GM03348 (cell line): ENCODE measurements around the gene CCDC50.

Source experiments
- DNase-seq: peaks from one replicate; pipeline ENCODE4 v3.0.0; 2012; ENCODE audit warnings: low spot score

The CCDC50 gene

GRCh38 chr3:191320316-191320715, 8.9 kb upstream of the CCDC50 start:
- no peak for DNase-seq

- no peak for DNase-seq
Measured at GRCh38 chr3:191321019-191321767, 8.0 kb upstream of the CCDC50 start.

- DNase-seq: no peak
Measured at GRCh38 chr3:191324936-191325335, 4.3 kb upstream of the CCDC50 start.

GRCh38 chr3:191327526-191327925, 1.7 kb upstream of the CCDC50 start:
- no peak for DNase-seq

GRCh38 chr3:191328383-191328961, 722 bp upstream of the CCDC50 start:
- DNase-seq: no peak

- peak; percentile 58 for DNase-seq
Measured at GRCh38 chr3:191329654-191330529, 698 bp downstream of the CCDC50 start, which contains the start of gene UTS2B. TSS of gene UTS2B (minus strand) at chr3:191330526. CDS start at chr3:191282189, 48,337 bp downstream.

- peak; percentile 53 for DNase-seq
Measured at GRCh38 chr3:191330530-191331048, 1.4 kb downstream of the CCDC50 start.

- DNase-seq: peak; percentile 35
Measured at GRCh38 chr3:191331388-191331787, 2.2 kb downstream of the CCDC50 start.

- no peak for DNase-seq
Measured at GRCh38 chr3:191333298-191333880, 4.2 kb downstream of the CCDC50 start.

GRCh38 chr3:191334346-191334893, 5.2 kb downstream of the CCDC50 start:
- DNase-seq: no peak

- DNase-seq: no peak
Measured at GRCh38 chr3:191336833-191337232, 7.6 kb downstream of the CCDC50 start.

- no peak for DNase-seq
Measured at GRCh38 chr3:191338177-191338488, 8.9 kb downstream of the CCDC50 start.

- no peak for DNase-seq
Measured at GRCh38 chr3:191339316-191339917, 10.2 kb downstream of the CCDC50 start.

GRCh38 chr3:191340351-191340750, 11.2 kb downstream of the CCDC50 start:
- DNase-seq: no peak

- DNase-seq: no peak
Measured at GRCh38 chr3:191340966-191341365, 11.8 kb downstream of the CCDC50 start.

GRCh38 chr3:191342006-191342405, 12.8 kb downstream of the CCDC50 start:
- no peak for DNase-seq

GRCh38 chr3:191342411-191342810, 13.2 kb downstream of the CCDC50 start:
- no peak for DNase-seq

GRCh38 chr3:191343115-191343514, 13.9 kb downstream of the CCDC50 start:
- DNase-seq: no peak

- DNase-seq: no peak
Measured at GRCh38 chr3:191343913-191344312, 14.7 kb downstream of the CCDC50 start.

GRCh38 chr3:191345334-191345733, 16.1 kb downstream of the CCDC50 start:
- DNase-seq: no peak

GRCh38 chr3:191347228-191347627, 18.0 kb downstream of the CCDC50 start:
- DNase-seq: no peak

GRCh38 chr3:191348098-191348497, 18.9 kb downstream of the CCDC50 start:
- DNase-seq: no peak
